ACC112 (cell line): ENCODE results near the gene ZIC3.

Experiments used
- H2AFZ ChIP-seq: fragments of 200-600 bp; sonication (generic); one replicate; pipeline ENCODE4 v1.6.0; 2017; ENCODE audit warnings: antibody characterized with exemption, low read length; ENCODE audit not compliant: unreplicated experiment
- H3K27ac ChIP-seq: fragments of 200-600 bp; sonication (generic); 2 replicates; pipeline ENCODE4 v1.5.1; 2014; ENCODE audit warnings: low read depth, mild to moderate bottlenecking, antibody characterized with exemption, low read length, moderate library complexity
- H3K27me3 ChIP-seq: fragments of 200-600 bp; sonication (generic); 2 replicates; pipeline ENCODE4 v1.6.1; 2014; ENCODE audit warnings: mild to moderate bottlenecking, antibody characterized with exemption, low read length, moderate library complexity, mixed read lengths; ENCODE audit not compliant: insufficient read depth
- H3K36me3 ChIP-seq: fragments of 200-600 bp; sonication (generic); 2 replicates; pipeline ENCODE4 v1.6.1; 2016; ENCODE audit warnings: mild to moderate bottlenecking, antibody characterized with exemption, low read length, moderate library complexity, mixed read lengths; ENCODE audit not compliant: insufficient read depth
- H3K4me1 ChIP-seq: fragments of 200-600 bp; sonication (generic); one replicate; pipeline ENCODE4 v1.6.1; 2016; ENCODE audit warnings: low read length, mixed read lengths; ENCODE audit not compliant: insufficient read depth, unreplicated experiment, control insufficient read depth
- H3K4me3 ChIP-seq: fragments of 200-600 bp; sonication (generic); 2 replicates; pipeline ENCODE4 v1.5.1; 2014; ENCODE audit warnings: mild to moderate bottlenecking, low read depth, low read length
- H3K79me2 ChIP-seq: fragments of 200-600 bp; sonication (generic); one replicate; pipeline ENCODE4 v1.6.0; 2016; ENCODE audit warnings: low read length; ENCODE audit not compliant: control insufficient read depth, unreplicated experiment, insufficient read depth

The ZIC3 gene

GRCh38 chrX:137575596-137576255, 9.8 kb downstream of the ZIC3 start:
- Histone ChIP-seq H2AFZ (no peak overlapping the region), H3K4me1 (no peaks in the 10 kb centered on the region), H3K79me2 (no peaks in the 10 kb centered on the region), H3K27ac (no peak overlapping the region), H3K36me3 (no peaks in the 10 kb centered on the region), H3K27me3 (peaks cover 7% of the 10 kb centered on the region; the same call in 1 of the 2 replicates), H3K4me3 (no peak overlapping the region)

GRCh38 chrX:137587151-137587550, 21.2 kb downstream of the ZIC3 start:
- Histone ChIP-seq H3K27ac (no peak overlapping the region), H3K4me1 (no peaks in the 10 kb centered on the region), H3K79me2 (no peaks in the 10 kb centered on the region), H3K4me3 (no peak overlapping the region), H3K27me3 (no peaks in the 10 kb centered on the region), H2AFZ (no peak overlapping the region), H3K36me3 (no peaks in the 10 kb centered on the region)

- H3K4me1 ChIP-seq, result no peaks in the 10 kb centered on the region
- H3K36me3 ChIP-seq, result no peaks in the 10 kb centered on the region
- H3K27me3 ChIP-seq, result no peaks in the 10 kb centered on the region
- H3K4me3 ChIP-seq, result no peak overlapping the region
- no peak overlapping the region for H2AFZ ChIP-seq
- H3K79me2 ChIP-seq, result no peaks in the 10 kb centered on the region
- no peak overlapping the region for H3K27ac ChIP-seq
These were observed 34.8 kb downstream of the ZIC3 start for GRCh38 chrX:137600769-137601168.
